TTC549 (cell line): ENCODE data around the gene RTL10.
A peak's percentile ranks its signal among the peaks of the same experiment; 100 is the strongest.
"Not testable (repeated sequence)": the region's sequence is repeated elsewhere in the genome, so short reads cannot be mapped to it uniquely, and the experiment has no call there.

Experiments
- FAIRE-seq: peaks from 2 replicates; lab custom pipeline; 2012; peaks lifted over from hg19 to GRCh38; lab: Jason Lieb, UNC

Gene RTL10

DNA sequence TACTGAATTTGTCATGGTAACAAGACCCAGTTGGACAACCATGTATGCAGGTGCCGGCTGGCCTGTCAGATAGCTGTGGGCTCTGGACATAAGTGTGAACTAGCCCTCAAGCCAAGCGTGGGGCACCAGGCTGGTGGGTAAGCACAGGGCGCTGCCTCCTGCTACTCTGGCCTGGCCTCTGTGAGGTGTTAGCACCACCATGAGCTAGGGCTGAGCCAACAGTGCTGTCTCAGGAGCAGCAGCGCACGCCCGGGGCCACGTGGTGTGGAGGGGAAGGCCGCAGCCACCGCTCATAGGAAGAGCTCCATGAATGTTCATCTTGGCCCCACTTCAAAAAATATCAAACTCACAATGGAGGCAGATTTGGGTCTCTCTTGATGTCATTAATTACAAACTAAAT is 35.3 kb upstream of the RTL10 start:
- FAIRE-seq = no peak

DNA sequence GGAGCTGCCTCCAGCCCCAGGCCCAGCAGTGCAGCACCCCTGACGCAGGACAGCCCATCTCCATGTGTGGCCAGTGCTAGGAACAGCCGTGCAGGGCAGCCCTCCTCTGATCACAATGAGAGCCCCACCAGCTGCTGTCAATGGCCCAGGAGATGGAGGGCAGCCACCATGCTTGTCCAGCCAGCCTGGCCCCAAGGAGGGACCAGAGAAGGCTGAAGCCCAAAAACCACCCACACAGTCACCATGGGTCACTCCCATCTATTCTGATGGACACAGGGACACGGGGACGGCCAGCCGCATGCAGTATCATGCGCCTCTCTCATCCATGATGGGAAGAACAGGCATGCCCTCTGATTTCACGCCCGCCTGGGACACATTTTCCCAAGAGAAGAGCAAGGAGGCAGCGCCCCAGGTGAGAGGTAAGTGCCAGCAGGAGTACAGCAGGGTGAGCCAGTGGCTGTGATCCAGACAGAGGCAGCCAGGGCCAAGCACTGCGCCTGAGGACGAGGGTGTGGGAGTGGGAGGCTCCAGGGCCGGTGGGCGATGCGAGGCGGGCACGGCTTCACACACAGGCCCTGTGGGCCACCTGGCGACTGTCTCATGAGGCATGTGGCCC is 33.6 kb upstream of the RTL10 start:
- no peak for FAIRE-seq

- no peak for FAIRE-seq
Observed at GRCh38 chr22:19887256-19887985, 32.7 kb upstream of the RTL10 start.

- no peak for FAIRE-seq
Observed at GRCh38 chr22:19886605-19887255, 32.1 kb upstream of the RTL10 start.

DNA sequence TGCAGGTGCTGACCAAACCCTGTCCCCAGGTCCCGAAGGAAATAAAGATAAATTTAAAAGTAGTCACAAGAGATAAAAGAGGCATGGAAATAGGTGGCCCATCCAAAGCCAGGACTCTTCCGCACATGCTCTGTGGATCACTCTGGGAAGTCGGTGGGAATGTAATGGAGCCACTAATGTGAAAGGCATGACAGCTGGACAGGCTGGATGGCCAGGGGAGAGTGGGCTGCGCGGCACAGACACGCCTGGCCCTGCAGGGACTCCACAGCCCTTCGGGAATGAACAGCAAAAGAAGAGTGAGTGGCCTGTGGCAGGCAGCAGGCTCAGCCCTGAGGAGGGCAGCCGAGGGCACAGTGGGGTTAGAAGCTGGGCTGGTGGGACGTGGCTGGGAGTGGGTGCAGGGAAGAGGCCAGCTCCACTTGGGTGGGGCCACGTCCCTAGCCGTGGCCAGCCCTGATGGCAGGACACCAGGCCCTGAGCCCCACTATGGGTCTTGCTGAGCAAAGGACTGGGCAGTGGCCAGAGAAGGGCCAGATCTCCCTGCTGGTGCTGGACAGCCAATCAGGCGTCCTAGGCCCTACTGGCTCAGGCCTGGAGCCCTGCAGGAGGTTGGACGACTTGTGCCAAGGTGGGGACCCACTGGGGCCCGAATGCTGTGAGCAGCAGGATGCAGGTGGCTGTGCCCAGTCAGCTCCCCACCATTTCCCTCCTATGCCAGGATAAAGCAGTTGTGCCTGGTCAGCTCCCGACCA is 31.3 kb upstream of the RTL10 start:
- no peak for FAIRE-seq

- FAIRE-seq = no peak
Observed at GRCh38 chr22:19884954-19885751, 30.5 kb upstream of the RTL10 start.

- no peak for FAIRE-seq
Observed at GRCh38 chr22:19884161-19884953, 29.7 kb upstream of the RTL10 start.

DNA sequence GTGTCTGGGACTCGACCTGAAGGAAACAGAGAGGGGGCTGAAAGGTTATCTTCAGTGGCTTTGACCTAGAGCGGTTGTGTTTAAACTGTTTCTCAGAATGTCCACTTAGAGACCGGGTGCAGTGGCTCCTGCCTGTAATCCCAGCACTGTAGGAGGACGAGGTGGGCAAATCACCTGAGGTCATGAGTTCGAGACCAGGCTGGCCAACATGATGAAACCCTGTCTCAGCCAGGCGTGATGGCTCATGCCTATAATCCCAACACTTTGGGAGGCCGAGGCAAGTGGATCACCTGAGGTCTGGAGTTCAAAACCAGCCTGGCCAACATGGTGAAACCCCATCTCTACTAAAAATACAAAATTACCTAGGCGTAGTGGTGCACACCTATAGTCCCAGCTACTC is 28.8 kb upstream of the RTL10 start:
- FAIRE-seq = not testable (repeated sequence)

- no peak for FAIRE-seq
Observed at GRCh38 chr22:19882446-19883381, 28.0 kb upstream of the RTL10 start.

GRCh38 chr22:19880786-19881569 is 26.3 kb upstream of the RTL10 start:
- peak; percentile 94 for FAIRE-seq

DNA sequence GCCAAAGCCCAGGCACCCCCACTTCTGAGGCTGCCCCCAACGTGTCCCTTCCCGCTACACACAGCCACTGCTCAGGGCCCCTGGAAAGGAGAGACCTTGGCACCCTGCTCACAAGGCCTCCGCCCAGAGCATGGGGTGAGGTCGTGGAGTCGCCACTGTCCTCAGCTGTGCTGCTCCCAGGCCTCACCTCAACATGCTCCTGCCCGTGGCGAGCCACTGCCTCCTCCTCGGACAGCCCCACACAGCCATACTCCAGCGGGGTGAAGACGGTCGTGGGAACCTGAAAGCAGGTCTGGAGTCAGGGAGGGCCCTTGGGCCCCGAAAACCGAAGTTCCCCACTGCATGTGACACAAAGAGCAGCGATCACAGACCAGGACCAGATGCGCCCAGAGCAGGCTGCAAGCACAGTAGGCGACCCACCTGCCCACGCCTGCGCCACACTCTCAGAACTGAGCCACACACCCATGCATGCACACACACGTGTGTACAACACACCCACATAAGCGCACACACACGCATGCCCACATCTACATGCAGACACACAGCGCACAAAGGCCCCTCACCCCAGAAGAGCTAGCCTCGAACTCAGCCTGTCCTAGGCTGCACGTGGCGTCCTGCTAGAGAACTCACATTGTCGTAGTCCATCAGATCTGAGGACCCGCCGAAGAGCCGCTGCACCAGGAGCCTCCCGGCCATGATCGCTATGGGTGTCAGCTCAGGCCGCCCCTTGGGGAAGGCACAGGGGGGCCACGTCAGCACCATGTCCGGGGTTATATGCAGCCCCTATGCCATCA is 25.5 kb upstream of the RTL10 start:
- no peak for FAIRE-seq

- no peak for FAIRE-seq
Observed at GRCh38 chr22:19879643-19879991, 24.9 kb upstream of the RTL10 start.

DNA sequence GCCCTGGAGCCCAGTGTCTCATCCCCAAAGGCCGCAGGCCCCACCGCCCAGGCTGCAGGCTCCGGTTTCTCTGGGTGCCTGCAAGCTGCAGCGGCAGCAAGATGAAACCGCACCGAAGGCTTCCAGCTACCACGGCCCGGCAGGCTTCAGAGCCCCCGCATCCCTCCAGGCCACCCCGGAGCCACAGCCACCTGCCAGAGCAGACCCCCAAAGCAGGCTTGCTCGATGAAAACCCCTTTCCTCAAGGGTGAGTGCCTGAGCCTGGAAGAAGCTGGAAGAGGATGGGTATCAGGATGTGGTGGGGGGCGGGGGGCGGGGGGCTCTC is 24.5 kb upstream of the RTL10 start:
- FAIRE-seq = no peak

GRCh38 chr22:19878461-19879245 is 24.0 kb upstream of the RTL10 start:
- no peak for FAIRE-seq

- no peak for FAIRE-seq
Observed at GRCh38 chr22:19877626-19878339, 23.1 kb upstream of the RTL10 start.

DNA sequence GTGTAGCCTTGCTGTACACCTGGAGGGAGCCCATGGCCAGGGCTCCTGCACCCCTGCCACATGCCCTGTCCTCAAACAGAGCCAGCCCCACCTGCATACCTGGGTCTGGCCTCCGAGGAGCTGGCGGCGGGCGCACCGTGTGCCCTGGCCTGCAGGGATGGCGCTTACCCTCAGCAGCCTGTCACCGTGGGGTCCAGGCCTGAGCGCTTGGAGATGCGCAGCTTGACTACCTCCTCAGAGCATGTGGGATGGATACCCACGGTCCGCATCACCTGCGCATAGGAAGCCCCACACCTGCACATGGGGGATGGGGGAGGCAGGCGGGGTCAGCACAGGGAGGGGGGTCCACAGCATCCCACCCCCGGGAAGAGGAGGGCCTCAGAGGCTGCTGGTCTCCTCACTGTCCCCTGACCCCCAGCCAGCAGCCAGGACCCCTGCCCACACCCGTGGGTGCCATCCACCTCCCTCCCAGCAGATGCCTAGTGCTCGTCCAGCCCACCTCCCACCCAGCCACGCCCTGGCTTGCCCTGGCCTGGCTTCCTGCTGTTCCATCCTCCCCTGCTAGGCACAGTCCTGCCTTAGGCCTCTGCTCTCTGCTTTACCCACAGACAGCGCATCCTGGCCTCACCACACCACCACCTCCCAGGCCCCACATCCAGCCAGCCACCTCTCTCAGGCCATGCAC is 22.4 kb upstream of the RTL10 start:
- no peak for FAIRE-seq
